ENCODE measurements around the gene DLX1. TPM values are rescaled to one million over a fixed set of nuclear protein-coding genes. Genes with fewer than 3 reads are reported as not detected.

DLX1 gene
- total RNA-seq, 1 donor from 2014 or later: 29.7 TPM

GRCh38 chr2:172114579-172114978 is 29.3 kb downstream of the DLX1 start:
- Mint-ChIP-seq H3K27ac (ENCODE audit: unreplicated experiment) (no peak overlapping the region), H3K36me3 (ENCODE audit: unreplicated experiment) (no peaks in the 10 kb centered on the region), H3K27me3 (ENCODE audit: unreplicated experiment) (no peaks in the 10 kb centered on the region), H3K4me3 (ENCODE audit: unreplicated experiment) (no peak overlapping the region), H3K4me1 (ENCODE audit: unreplicated experiment) (peaks cover 7% of the 10 kb centered on the region), H3K9me3 (ENCODE audit: unreplicated experiment) (no peaks in the 10 kb centered on the region)
- no peak for DNase-seq (ENCODE audit: extremely low spot score, unreplicated experiment)
- no peak for TF ChIP-seq CTCF (IDR thresholded peaks at IDR 0.05)

GRCh38 chr2:172116107-172116506 is 30.8 kb downstream of the DLX1 start:
- Mint-ChIP-seq H3K36me3 (ENCODE audit: unreplicated experiment) (no peaks in the 10 kb centered on the region), H3K9me3 (ENCODE audit: unreplicated experiment) (no peaks in the 10 kb centered on the region), H3K27ac (ENCODE audit: unreplicated experiment) (no peak overlapping the region), H3K27me3 (ENCODE audit: unreplicated experiment) (no peaks in the 10 kb centered on the region), H3K4me1 (ENCODE audit: unreplicated experiment) (peaks cover 7% of the 10 kb centered on the region), H3K4me3 (ENCODE audit: unreplicated experiment) (no peak overlapping the region)
- DNase-seq (ENCODE audit: extremely low spot score, unreplicated experiment): no peak
- TF ChIP-seq CTCF (IDR thresholded peaks at IDR 0.05): no peak

GRCh38 chr2:172119089-172119488 is 33.8 kb downstream of the DLX1 start:
- H3K36me3 Mint-ChIP-seq (ENCODE audit: unreplicated experiment): no peaks in the 10 kb centered on the region
- TF ChIP-seq CTCF (IDR thresholded peaks at IDR 0.05): no peak
- no peak for DNase-seq (ENCODE audit: extremely low spot score, unreplicated experiment)
- H3K9me3 Mint-ChIP-seq (ENCODE audit: unreplicated experiment): no peaks in the 10 kb centered on the region
- H3K27ac Mint-ChIP-seq (ENCODE audit: unreplicated experiment): no peak overlapping the region
- no peak overlapping the region for H3K4me3 Mint-ChIP-seq (ENCODE audit: unreplicated experiment)
- no peaks in the 10 kb centered on the region for H3K27me3 Mint-ChIP-seq (ENCODE audit: unreplicated experiment)
- H3K4me1 Mint-ChIP-seq (ENCODE audit: unreplicated experiment): peaks cover 7% of the 10 kb centered on the region

- Mint-ChIP-seq H3K9me3 (ENCODE audit: unreplicated experiment) (no peaks in the 10 kb centered on the region), H3K4me1 (ENCODE audit: unreplicated experiment) (peaks cover 7% of the 10 kb centered on the region), H3K36me3 (ENCODE audit: unreplicated experiment) (no peaks in the 10 kb centered on the region), H3K4me3 (ENCODE audit: unreplicated experiment) (no peak overlapping the region), H3K27ac (ENCODE audit: unreplicated experiment) (no peak overlapping the region), H3K27me3 (ENCODE audit: unreplicated experiment) (no peaks in the 10 kb centered on the region)
- no peak for DNase-seq (ENCODE audit: extremely low spot score, unreplicated experiment)
- TF ChIP-seq CTCF (IDR thresholded peaks at IDR 0.05): no peak
Measured at GRCh38 chr2:172120118-172120517, 34.8 kb downstream of the DLX1 start.

GRCh38 chr2:172128484-172128883 is 43.2 kb downstream of the DLX1 start:
- H3K27me3 Mint-ChIP-seq (ENCODE audit: unreplicated experiment): peaks cover under 1% of the 10 kb centered on the region
- no peaks in the 10 kb centered on the region for H3K4me1 Mint-ChIP-seq (ENCODE audit: unreplicated experiment)
- no peak for TF ChIP-seq CTCF (IDR thresholded peaks at IDR 0.05)
- no peaks in the 10 kb centered on the region for H3K36me3 Mint-ChIP-seq (ENCODE audit: unreplicated experiment)
- H3K4me3 Mint-ChIP-seq (ENCODE audit: unreplicated experiment): no peak overlapping the region
- no peak overlapping the region for H3K27ac Mint-ChIP-seq (ENCODE audit: unreplicated experiment)
- H3K9me3 Mint-ChIP-seq (ENCODE audit: unreplicated experiment): peaks cover 5% of the 10 kb centered on the region
- DNase-seq (ENCODE audit: extremely low spot score, unreplicated experiment): no peak
